ENCODE data around the gene E2F2.
A peak's percentile ranks its signal among the peaks of the same experiment; 100 is the strongest.

The E2F2 gene, protein sequence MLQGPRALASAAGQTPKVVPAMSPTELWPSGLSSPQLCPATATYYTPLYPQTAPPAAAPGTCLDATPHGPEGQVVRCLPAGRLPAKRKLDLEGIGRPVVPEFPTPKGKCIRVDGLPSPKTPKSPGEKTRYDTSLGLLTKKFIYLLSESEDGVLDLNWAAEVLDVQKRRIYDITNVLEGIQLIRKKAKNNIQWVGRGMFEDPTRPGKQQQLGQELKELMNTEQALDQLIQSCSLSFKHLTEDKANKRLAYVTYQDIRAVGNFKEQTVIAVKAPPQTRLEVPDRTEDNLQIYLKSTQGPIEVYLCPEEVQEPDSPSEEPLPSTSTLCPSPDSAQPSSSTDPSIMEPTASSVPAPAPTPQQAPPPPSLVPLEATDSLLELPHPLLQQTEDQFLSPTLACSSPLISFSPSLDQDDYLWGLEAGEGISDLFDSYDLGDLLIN

DNA sequence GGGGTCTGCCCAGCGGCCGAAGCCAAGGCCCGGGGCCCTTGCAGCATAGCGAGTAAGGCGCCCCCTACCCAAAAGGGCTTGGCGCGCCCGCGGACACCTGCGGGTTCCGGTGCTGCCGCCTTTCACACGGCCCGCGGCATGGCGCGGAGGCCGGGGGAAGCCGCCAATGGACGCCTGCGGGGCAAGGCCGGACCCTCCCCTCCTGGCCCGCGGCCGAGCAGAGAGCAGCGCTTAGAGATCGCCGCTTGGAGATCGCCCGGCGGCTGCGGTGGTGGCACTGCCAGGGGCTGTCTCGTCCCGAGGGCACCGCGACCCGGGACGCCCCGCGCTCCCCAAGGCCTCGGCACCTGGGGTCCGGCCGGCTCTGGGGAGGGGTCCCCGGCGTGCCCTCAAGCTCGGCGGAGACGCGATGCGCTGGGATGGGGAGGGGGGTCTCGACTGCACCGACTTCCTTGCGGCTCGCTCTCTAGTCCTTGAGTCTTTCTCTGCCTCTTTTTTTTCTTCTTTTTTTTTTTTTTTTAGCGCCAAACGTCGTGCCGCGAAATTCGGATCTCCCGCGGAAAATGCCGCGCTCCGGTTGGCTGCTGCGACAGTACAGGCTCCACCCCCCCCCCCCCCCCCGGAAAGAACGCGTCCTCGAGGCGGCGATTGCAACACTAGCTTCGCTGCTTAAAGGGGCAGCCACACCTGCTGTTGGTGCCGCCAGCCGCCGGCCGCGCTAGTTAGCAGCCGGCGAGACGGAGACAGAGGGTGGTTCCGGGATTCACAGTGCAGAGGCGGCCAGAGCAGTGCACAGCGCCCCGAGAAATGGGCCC, at the start of gene E2F2:
Gene E2F2 (minus strand): TSS at position 487 of the 815 bp plus-strand sequence. CDS start 440 bp downstream, at position 47.
- peak; percentile 79 for DNase-seq

DNA sequence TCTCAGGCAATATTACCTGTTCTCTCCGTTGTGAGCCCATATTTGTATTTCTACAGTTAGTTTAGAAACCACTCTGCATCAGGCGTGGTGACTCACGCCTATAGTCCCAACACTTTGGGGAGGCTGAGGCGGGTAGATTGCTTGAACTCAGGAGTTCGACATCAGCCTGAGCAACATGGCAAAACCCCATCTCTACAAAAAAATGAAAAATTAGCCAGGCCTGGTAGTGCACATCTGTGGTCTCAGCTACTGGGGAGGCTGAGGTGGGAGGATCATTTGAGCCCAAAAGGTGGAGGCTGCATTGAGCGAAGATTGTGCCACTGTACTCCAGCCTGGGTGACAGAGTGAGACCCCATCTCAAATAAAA, 47.9 kb upstream of the E2F2 start:
- no peak for DNase-seq

DNA sequence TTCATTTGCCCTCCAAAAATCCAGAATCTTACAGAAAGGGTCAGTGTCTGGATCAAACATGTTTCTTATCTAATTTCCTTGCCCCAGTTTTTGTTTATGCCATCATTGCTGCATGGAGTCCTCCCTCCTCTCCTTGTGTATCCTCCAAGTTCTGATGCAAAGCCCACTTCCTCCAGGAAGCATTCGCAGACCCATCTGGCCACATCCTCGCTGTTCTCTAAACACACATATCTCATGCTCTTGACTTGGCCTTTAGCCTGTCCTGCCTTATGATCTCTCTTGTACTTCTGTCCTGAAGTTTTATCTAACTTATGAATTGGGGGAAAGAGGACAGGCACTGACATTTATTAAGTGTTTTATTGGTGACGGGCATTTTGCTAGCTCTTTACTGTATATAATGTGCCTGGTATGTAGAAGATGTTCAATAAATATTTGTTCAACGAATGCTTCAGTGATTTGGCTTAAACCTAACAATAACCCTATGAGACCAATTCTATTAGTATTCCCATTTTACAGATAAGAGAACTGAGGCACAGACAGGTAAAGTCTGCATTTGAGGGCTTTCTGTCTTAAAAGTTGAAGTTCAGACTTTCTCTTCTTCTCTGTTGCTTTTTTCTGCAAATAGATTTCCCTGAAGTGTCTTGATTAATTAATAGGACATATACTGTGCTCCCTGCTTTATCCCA, 47.4 kb upstream of the E2F2 start:
- DNase-seq: no peak

DNA sequence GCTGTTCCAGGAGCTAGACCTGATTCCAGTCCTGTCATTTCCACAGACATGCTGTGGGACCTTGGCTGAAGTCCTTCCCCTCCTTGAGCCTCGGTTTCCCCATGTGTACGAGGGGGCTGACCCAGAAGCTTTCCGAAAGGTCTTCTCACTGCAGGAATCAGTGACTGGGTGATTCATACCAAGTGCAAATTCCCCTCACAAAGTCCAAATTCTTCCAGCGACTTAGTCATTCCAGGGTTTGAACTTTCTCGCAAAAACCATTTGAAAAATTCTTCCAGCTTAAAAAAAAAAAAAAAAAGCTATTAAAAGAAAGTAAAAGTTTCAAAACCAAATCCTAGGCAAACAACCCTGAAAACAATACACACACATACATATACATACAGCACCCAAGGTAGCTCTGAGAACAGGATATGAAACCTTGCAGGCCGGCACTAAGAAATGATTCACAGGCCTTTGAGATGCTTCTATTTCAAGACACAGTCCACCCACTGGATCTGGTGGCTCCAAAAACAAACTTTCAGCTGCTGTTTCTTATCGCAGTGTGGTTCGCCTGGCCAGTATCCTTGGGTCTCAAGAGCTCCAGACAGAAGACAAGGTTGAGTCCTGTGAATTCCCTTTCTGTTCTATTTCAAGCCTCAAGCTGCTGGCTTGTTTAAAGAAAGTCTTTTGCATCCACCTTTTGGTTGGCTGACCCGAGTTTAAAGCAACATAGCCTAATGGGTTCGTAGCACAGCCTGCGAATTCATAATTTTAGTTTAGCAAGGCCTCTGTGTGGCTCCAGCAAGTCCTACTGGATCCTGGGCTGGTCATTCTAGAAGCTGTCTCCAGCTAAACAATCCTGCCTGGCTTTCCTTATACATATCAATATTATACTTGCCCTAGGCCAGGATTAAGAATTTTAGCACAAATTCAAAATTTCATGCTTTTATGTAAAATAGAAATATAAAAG, 46.3 kb upstream of the E2F2 start:
- no peak for DNase-seq

DNA sequence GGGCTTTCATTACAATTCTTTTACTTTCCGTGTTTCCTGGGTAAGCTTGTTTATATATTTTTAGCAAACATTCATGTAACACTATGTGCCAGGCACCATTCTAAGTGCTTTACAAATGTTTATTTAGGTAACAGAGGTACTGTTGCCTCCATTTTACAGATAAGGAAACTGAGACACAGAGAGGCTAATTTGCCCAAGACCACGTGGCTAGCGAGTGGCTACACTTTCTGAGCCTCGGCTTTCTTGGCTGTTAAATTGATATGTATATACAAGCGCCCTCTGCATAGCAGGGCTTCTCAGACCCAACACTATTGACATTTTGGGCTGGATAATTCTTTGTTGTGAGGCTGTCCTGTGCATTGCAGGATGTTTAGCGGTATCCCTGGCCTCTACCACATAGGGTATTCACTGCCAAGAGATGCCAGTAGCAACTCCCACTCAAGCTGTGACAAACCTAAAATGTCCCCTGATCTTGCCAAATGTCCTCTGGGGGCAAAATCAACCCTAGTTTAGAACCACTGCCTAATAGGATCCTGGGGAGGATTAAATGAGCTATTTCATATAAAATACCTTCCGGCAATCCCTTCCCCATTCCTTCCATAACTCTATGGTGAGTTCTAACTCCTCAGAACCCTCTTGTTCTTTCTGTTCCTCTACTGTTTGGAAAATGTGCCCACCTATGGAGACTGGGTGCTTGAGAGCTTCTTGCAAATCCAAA, 45.5 kb upstream of the E2F2 start:
- no peak for DNase-seq

DNA sequence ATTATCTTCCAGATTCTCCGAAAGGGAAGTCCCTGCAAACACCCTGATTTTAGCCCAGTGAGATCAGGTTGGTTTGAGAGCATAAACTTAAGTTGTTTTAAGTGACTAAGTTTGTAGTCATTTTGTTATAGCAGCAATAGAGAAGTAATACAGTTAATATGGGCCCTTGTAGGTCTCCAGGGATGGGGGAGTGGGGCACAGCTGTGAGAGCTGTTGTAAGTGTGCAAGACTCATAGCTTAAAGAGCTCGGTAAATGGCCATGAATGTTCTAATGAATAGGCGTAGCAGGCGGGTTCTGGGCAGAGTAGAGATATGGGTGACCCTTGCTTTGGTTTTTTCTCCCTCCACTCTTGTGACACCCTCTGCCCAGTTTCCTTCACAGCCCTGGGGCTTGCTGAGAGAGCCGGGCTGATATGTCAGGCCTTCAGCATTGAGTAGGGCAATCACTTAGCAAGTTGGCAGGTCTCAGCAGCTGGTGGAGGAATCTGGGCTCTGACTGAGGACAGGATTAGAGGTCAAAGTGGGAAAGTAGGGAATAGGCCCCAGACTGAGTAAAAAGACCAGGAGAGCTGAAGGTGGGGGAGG, 44.3 kb upstream of the E2F2 start:
- no peak for DNase-seq

DNA sequence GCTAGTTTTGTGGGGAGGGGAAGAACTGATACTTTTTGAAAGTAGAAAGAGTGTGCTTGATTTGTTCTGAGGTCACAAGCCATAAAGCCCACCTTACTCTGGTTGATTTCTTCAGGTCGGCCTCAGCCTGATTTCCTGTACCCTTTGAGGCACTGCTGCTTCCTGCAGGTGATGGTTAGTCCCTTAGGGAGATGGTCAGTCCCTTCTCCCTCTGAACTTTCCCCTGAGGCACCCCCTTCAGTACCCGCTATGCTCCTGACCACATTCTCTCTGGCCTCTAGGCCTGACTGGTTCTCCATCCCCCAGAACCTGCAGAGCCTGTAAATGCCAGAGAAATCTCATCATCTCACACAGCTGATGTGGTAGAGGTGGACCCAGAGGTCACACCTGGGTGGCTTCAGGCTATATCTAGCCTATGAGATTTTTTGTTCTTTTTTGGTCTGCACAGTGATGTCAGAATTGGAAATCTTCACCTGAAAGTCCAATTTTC, 43.3 kb upstream of the E2F2 start:
- no peak for DNase-seq

DNA sequence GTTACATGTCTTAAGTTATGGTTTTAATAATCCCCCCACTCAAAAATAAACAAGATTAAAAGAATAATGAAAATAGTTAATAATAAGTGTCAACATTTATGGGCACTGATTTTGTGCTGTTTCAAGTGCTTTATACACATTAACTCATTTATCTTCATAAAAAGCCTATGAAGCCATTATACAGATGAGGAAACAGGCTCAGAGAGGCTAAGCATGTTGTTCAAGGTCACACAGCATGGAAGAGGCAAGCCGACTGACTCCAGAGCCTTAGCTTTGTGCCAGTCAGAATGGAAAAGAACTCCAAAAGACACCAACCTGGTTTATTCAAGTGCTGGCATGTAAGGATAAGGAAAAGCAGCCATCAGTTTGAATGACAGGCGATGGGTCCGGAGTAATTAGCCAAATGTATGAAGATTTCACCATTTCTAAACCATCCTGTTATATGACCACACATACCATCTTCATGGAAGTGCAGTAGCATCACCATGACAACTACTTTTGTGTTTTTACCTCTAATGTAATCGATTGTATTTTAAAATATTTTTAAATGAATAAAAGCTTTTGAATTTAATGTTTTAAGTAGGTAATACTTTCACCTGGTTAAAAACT, 42.6 kb upstream of the E2F2 start:
- DNase-seq: no peak

DNA sequence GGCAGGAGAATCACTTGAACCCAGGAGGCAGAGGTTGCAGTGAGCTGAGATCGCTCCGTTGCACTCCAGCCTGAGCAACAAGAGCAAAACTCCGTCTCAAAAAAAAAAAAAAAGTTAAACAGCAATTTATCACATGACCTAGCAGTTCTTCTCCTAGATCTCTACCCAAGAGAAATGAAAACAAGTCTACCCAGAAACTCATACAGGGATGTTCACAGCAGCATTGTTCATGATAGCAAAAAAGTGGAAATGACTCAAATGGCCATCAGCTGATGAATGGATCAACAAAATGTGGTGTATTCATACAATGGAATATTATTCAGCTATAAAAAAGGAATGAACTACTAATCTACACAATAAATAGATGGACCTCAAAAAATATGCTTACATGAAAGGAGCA, 40.4 kb upstream of the E2F2 start:
- DNase-seq: no peak

DNA sequence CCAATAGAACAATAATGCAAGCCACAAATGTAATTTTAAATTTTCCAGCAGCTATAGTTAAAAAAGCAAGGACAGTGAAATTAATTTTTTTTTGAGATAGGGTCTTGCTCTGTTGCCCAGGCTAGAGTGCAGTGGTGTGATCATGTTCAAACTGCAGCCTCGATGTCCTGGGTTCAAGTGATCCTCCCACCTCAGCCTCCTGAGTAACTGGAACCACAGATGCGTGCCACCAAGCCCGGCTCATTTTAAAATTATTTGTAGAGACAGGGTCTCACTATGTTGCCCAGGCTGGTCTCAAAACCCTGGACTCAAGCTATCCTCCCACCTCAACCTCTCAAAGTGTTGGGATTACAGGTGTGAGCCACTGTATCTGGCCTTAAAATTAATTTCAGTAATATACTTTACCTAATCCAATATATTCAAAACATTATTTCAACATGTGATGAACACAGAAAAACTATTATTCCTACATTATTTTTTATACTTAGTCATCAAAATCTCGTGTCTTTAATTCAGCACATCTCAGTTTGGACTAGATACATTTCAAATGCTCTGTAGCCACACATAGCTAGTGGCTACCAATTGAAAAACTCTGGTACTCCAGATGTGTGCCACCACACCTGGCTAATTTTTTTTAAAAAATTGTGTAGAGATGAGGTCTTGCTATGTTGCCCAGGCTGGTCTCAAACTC, 39.1 kb upstream of the E2F2 start:
- no peak for DNase-seq

DNA sequence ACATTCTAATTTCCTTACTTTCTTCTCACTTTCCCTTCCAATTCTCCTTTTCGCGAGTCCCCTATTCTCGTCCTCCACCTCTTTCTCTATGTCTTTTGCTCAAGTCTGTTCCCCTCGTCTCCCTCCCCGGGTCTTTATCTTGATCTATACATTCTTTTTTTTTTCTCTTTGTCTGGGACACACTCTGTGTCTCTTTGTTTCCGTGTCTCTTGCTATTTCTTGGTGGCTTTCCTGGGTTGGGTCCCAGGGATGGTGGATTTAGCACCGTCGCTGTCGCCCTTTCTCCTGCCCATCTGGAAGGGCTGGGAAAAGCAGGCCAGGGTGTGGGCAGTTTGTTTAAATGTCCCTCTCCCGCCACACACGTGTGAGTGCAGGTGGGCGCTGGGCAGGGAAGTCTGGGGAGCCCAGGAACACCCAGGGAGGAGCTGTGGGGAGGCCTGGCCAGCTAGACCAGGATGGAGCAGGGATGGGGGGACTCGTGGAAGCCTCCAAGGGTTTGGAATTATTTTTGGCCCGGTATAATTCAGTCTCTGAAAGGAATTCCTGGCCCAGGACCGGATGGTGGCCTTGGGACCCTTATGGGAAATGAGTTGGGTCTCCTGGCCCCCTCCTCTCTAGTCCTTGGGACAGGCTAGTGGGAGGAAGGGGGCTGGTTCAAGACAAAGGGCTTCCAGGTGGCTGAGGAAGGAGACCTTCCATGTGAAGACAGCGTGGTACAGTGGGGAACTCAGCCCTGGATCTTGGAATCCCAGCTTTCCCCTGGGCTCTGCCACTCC, 37.8 kb upstream of the E2F2 start:
- DNase-seq: no peak

DNA sequence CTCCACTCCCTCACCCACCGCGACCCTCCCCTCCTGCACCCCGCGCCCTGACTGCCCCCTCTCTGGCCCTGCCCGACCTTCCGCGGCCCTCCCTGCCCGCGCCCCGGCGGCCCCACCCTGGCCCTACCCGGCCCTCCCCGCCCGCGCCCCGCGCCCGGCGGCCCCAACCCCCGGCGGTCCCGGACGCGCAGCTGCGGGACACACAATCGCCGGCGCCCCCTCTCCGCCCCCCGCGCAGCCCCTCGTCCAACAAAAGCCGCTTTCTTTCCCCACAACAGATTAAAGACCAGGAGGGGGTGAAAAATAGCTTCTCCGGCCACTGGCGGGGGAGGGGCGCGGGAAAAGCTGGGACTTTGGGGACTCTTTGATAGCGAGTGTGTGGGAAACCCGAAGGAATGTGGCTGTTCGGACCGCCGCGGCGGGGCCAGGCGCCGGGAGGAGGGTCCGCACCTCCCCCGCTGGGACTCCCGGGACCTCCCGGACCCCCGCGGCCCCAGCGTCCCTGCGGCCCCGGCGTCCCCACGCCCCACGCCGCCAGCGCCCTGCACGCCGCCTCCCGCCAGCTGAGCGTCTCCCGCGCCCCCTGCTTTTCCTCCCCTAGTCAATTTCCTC, 37.1 kb upstream of the E2F2 start:
- DNase-seq: no peak

DNA sequence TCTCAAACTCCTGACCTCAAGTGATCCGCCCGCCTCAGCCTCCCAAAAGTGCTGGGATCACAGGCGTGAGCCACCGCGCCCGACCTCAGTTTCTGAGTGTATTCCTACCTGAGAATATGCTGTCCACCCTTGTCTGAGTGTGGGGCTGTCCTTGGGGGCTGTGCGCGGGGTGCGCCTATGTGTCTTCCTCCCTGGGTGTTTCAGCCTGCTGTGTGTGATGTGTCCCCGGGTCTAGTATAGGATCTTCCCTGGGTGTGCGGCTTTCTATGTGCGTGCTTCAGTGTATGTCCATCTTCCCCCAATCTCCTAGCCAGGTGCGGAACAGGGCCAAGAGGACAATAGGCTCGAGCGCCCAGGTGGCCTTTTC, 36.6 kb upstream of the E2F2 start:
- no peak for DNase-seq

DNA sequence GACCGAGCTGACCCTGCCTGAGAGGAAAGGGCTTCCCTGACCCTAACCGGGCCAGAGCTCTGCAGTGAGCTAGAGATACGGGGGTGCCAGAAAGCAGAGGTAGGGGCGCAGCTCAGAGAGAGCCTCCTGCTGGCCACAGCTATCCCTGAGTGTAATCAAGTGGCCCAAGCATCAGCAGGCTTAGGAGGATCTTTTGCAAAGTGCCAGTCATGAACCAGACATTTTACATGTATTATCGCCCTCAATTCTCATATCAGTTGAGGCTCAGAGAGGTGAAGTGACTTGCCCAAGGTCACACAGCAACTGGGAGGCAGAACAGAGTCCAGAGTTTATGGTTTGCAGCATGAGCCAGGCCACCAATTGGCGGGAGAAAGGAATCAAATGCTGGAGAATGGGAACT, 35.3 kb upstream of the E2F2 start:
- no peak for DNase-seq

DNA sequence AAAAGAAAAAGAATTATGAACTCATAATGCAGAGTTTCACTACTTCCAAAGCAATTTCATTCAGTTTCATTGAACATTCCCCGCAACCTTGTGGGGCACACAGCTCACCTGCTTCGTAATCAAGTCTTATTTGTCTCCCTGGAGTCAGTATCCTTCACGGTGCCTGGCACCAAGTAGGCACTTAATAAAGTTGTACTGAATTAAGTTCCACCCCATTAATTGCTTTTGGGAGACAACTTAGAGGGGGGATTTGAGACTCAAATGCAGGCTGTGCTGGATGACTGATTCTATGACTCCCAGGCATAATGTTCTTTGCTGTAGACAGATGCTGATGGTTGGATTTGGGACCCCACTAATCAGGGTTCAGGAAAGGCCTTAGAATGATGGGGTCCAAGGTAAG, 34.7 kb upstream of the E2F2 start:
- no peak for DNase-seq

DNA sequence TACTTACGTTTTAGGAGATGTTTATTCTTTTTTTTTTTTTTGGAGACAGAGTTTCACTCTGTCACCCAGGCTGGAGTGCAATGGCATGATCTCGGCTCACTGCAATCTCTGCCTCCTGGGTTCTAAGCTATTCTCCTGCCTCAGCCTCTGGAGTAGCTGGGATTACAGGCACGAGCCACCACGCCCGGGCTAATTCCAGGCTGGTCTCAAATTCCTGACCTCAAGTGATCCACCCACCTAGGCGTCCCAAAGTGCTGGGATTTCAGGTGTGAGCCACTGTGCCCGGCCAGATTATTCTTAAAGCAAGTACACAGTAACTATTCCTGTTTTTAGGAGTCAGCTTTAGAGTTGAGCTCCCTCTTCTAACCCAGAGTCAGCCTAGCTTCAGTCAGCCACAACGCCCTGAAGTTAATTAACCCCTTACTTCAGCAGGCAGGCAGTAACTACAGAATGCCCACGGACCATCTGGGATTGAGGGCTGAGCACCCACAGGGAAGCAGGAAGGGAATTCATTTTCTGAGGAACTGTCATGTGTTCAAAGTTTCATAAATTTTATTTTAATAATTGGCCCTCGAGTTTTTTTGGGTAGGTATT, 33.6 kb upstream of the E2F2 start:
- DNase-seq: no peak

DNA sequence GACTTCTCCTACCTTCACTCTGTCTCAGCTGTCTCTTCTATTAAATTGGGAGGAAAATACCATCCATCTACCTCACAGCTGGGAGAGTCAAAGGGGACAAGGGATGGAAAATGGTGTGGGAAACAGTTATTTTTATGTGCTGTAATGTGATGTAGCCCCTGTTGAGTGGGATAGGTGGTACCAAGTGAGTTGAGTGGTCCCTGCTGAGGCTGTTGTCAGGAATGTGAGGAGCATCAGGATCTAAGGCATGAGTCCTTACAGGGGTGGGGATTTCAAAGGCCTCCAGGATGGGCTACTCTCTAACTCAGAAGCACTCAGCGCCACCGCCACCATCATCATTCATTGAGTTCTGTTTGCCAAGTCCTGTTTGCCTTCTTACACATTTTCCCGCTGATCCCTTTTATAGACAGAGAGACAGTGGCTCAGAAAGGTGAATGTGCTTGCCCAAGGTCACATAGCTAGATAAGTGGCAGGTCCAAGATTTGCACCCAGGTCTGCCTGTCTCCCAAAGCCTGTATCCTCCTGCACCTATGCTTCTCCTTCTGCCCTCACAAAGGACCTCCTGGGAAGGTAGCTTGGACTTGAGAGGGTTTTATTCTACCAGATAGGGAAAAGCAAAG, 32.8 kb upstream of the E2F2 start:
- no peak for DNase-seq

DNA sequence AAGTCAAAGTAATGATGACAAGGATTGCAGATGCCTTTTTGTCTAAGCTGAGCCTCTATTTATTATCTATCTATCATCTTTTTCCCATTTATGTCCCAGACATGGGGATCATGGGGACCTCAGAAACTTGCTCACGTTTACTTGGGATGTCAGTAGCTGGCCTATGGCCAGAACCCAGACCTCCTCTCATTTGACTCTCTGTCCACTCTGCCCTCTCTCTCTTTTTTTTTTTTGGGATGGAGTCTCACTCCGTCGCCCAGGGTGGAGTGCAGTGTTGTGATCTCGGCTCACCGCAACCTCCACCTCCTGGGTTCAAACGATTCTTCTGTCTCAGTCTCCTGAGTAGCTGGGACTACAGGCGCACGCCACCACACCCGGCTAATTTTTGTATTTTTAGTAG, 32.0 kb upstream of the E2F2 start:
- no peak for DNase-seq
